GM21447 (cell line): ENCODE results near the gene ACAT2.
"Not testable (repeated sequence)": the region's sequence is repeated elsewhere in the genome, so short reads cannot be mapped to it uniquely, and the experiment has no call there.

Experiments used
- ATAC-seq: cut with Tn5 transposase; IDR thresholded peaks from one replicate; pipeline ENCODE4 v1.9.1; 2021; ENCODE audit not compliant: unreplicated experiment

ACAT2 gene

GRCh38 chr6:159807150-159807858 lies 45.5 kb downstream of the ACAT2 start:
- ATAC-seq = no peak

GRCh38 chr6:159808647-159809046 lies 46.8 kb downstream of the ACAT2 start:
- ATAC-seq = no peak

GRCh38 chr6:159809149-159809548 lies 47.3 kb downstream of the ACAT2 start:
- ATAC-seq = peak; percentile 70

GRCh38 chr6:159813781-159814180 lies 51.9 kb downstream of the ACAT2 start:
- no peak for ATAC-seq

GRCh38 chr6:159815410-159815809 lies 53.6 kb downstream of the ACAT2 start:
- ATAC-seq = no peak

GRCh38 chr6:159816775-159817174 lies 54.9 kb downstream of the ACAT2 start:
- ATAC-seq = not testable (repeated sequence)

- ATAC-seq = no peak
Observed at GRCh38 chr6:159817951-159818739, 56.3 kb downstream of the ACAT2 start.

GRCh38 chr6:159819098-159819497 lies 57.3 kb downstream of the ACAT2 start:
- no peak for ATAC-seq

- ATAC-seq = peak; percentile 57
Observed at GRCh38 chr6:159819932-159820640, 58.2 kb downstream of the ACAT2 start.

GRCh38 chr6:159821122-159821521 lies 59.3 kb downstream of the ACAT2 start:
- ATAC-seq = no peak

- ATAC-seq = no peak
Observed at GRCh38 chr6:159821726-159822125, 59.9 kb downstream of the ACAT2 start.

GRCh38 chr6:159823953-159824352 lies 62.1 kb downstream of the ACAT2 start:
- no peak for ATAC-seq

- not testable (repeated sequence) for ATAC-seq
Observed at GRCh38 chr6:159824690-159825089, 62.8 kb downstream of the ACAT2 start.

- no peak for ATAC-seq
Observed at GRCh38 chr6:159826004-159826403, 64.2 kb downstream of the ACAT2 start.

GRCh38 chr6:159826968-159827647 lies 65.3 kb downstream of the ACAT2 start:
- ATAC-seq = no peak

- ATAC-seq = no peak
Observed at GRCh38 chr6:159828074-159828473, 66.2 kb downstream of the ACAT2 start.
